ENCODE data around the gene PRKRA. TPM values are rescaled to one million over a fixed set of nuclear protein-coding genes. Genes with fewer than 3 reads are reported as not detected.

Gene PRKRA
- total and polyA plus RNA-seq, 2 of the 13 experiments (the other 11 are each of a cell fraction or from before 2014, with no cell fraction given) = 53.1 to 74.7 TPM

DNA sequence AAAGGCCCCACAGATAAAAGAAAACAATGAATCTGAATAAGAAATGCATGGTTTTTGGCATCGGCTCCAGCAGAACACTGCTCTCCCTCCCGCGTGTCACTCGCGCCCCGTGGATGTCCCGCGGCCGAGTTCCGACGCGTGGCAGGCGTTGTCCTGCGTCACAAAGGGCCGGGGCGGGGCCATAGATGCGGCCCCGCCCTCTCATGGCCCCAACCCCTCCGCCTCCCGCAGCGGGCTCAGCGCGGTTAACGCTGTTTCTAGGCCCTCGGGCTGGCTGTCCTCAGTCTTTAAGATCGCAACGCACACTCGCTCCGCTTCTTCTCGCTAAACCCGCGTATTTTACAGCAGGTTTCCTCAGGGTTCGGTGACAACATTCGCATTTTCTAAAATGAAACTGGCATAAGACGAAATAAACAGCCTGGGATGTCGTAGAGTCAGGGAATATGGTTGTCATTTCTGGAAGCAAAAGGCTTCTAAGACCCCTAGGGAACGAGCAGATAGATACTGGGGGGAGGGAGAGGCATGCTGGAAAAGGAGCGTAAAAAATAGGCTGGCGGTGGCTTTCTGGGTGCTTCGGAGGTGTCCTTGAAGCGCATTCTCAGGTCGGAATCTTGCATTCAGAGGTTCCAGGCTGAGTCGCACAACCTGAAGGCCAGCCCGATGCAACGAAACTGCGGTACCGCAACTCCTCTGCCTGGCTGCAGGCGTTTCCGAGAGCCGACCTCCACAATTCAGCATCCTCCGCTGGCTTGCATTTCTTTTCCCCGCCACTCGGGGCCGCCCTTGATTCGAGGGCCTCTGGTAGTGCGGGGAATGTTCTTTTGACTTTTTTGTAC lies 27.7 kb upstream of the PRKRA start, which contains the start of gene FKBP7 (continued):
- TF ChIP-seq, protein P1, sequence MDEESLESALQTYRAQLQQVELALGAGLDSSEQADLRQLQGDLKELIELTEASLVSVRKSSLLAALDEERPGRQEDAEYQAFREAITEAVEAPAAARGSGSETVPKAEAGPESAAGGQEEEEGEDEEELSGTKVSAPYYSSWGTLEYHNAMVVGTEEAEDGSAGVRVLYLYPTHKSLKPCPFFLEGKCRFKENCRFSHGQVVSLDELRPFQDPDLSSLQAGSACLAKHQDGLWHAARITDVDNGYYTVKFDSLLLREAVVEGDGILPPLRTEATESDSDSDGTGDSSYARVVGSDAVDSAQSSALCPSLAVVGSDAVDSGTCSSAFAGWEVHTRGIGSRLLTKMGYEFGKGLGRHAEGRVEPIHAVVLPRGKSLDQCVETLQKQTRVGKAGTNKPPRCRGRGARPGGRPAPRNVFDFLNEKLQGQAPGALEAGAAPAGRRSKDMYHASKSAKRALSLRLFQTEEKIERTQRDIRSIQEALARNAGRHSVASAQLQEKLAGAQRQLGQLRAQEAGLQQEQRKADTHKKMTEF (CRISPR knock-in tag; IDR thresholded peaks at IDR 0.05) = peak; percentile 84
- TF ChIP-seq MAF1 (CRISPR knock-in tag; IDR thresholded peaks at IDR 0.05; ENCODE audit: borderline replicate concordance) = 0 out of 2 replicates have a peak, but pooled peaks have one; percentile 77
- no peak for TF ChIP-seq CHD4 (IDR thresholded peaks at IDR 0.05; ENCODE audit: borderline replicate concordance, low read length)
- no peak for TF ChIP-seq ZNF775 (CRISPR knock-in tag; IDR thresholded peaks at IDR 0.05; ENCODE audit: borderline replicate concordance)
- peak; percentile 86; the same call in 1 of the 2 replicates for TF ChIP-seq BRCA1 (CRISPR knock-in tag; IDR thresholded peaks at IDR 0.05)
- TF ChIP-seq, protein P2, sequence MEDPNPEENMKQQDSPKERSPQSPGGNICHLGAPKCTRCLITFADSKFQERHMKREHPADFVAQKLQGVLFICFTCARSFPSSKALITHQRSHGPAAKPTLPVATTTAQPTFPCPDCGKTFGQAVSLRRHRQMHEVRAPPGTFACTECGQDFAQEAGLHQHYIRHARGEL (CRISPR knock-in tag; IDR thresholded peaks at IDR 0.05) = peak; percentile 95
- TF ChIP-seq SALL2 (CRISPR knock-in tag; IDR thresholded peaks at IDR 0.05) = peak; percentile 64
- TF ChIP-seq, protein P3, sequence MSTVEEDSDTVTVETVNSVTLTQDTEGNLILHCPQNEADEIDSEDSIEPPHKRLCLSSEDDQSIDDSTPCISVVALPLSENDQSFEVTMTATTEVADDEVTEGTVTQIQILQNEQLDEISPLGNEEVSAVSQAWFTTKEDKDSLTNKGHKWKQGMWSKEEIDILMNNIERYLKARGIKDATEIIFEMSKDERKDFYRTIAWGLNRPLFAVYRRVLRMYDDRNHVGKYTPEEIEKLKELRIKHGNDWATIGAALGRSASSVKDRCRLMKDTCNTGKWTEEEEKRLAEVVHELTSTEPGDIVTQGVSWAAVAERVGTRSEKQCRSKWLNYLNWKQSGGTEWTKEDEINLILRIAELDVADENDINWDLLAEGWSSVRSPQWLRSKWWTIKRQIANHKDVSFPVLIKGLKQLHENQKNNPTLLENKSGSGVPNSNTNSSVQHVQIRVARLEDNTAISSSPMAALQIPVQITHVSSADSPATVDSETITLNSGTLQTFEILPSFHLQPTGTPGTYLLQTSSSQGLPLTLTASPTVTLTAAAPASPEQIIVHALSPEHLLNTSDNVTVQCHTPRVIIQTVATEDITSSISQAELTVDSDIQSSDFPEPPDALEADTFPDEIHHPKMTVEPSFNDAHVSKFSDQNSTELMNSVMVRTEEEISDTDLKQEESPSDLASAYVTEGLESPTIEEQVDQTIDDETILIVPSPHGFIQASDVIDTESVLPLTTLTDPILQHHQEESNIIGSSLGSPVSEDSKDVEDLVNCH (CRISPR knock-in tag; IDR thresholded peaks at IDR 0.05) = no peak
- peak; percentile 79 to 87 for TF ChIP-seq POLR2A (IDR thresholded peaks at IDR 0.05; ENCODE audit: insufficient read depth in 1 of 2, low read depth in 2 of 2, low read length in 2 of 2)
- TF ChIP-seq ZNF577 (CRISPR knock-in tag; IDR thresholded peaks at IDR 0.05; ENCODE audit: borderline replicate concordance, low read depth) = no peak
- no peak for TF ChIP-seq ZNF737 (CRISPR knock-in tag; IDR thresholded peaks at IDR 0.05; ENCODE audit: borderline replicate concordance)
- peak; percentile 17 for TF ChIP-seq MED8 (CRISPR knock-in tag; IDR thresholded peaks at IDR 0.05; ENCODE audit: insufficient replicate concordance)
- TF ChIP-seq, protein P4, sequence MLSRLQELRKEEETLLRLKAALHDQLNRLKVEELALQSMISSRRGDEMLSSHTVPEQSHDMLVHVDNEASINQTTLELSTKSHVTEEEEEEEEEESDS (CRISPR knock-in tag; IDR thresholded peaks at IDR 0.05; ENCODE audit: borderline replicate concordance) = no peak; the same call in 1 of the 2 replicates
- TF ChIP-seq ZSCAN30 (CRISPR knock-in tag; IDR thresholded peaks at IDR 0.05) = no peak
- peak; percentile 50; the same call in 1 of the 2 replicates for TF ChIP-seq PITX1 (CRISPR knock-in tag; IDR thresholded peaks at IDR 0.05)
- TF ChIP-seq KDM3A (CRISPR knock-in tag; IDR thresholded peaks at IDR 0.05; ENCODE audit: low read depth) = peak; percentile 72
- TF ChIP-seq ATAD3A (CRISPR knock-in tag; IDR thresholded peaks at IDR 0.05) = no peak
- 0 out of 2 replicates have a peak, but pooled peaks have one; percentile 45 for TF ChIP-seq ZNF782 (CRISPR knock-in tag; IDR thresholded peaks at IDR 0.05; ENCODE audit: borderline replicate concordance)
- TF ChIP-seq, protein P5, sequence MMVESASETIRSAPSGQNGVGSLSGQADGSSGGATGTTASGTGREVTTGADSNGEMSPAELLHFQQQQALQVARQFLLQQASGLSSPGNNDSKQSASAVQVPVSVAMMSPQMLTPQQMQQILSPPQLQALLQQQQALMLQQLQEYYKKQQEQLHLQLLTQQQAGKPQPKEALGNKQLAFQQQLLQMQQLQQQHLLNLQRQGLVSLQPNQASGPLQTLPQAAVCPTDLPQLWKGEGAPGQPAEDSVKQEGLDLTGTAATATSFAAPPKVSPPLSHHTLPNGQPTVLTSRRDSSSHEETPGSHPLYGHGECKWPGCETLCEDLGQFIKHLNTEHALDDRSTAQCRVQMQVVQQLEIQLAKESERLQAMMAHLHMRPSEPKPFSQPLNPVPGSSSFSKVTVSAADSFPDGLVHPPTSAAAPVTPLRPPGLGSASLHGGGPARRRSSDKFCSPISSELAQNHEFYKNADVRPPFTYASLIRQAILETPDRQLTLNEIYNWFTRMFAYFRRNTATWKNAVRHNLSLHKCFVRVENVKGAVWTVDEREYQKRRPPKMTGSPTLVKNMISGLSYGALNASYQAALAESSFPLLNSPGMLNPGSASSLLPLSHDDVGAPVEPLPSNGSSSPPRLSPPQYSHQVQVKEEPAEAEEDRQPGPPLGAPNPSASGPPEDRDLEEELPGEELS (CRISPR knock-in tag; IDR thresholded peaks at IDR 0.05) = peak; percentile 39; the same call in 1 of the 2 replicates
- TF ChIP-seq KDM5B (CRISPR knock-in tag; IDR thresholded peaks at IDR 0.05; ENCODE audit: borderline replicate concordance) = peak; percentile 69; the same call in 1 of the 2 replicates
- TF ChIP-seq REL (CRISPR knock-in tag; conservative IDR thresholded peaks at IDR 0.05) = 0 out of 2 replicates have a peak, but pooled peaks have one; percentile 55
- peak; percentile 87 for TF ChIP-seq GATAD2A (CRISPR knock-in tag; IDR thresholded peaks at IDR 0.05)
- TF ChIP-seq GLI4 (CRISPR knock-in tag; IDR thresholded peaks at IDR 0.05; ENCODE audit: borderline replicate concordance) = peak; percentile 89; the same call in 1 of the 2 replicates
